Breast epithelium (tissue), 4 donors: Measurements from ENCODE around the gene CBFA2T2. TPM values are rescaled to one million over a fixed set of nuclear protein-coding genes. Genes with fewer than 3 reads are reported as not detected.

Experiments used
- DNase-seq, 2 donors: peaks; one replicate each; pipeline ENCODE4 v3.0.0-alpha.2; 2019; ENCODE audit warnings: low spot score in 2 of 2
- H3K27ac ChIP-seq, 2 donors: fragments of 200-600 bp; sonication (generic) in 1 of 2; one replicate each; pipeline ENCODE4 v1.5.1; 2016 to 2019; ENCODE audit warnings: mild to moderate bottlenecking in 1 of 2
- H3K27me3 ChIP-seq, 2 donors: fragments of 200-600 bp; sonication (generic) in 1 of 2; one replicate each; pipeline versions ENCODE4 v1.5.1 to v1.6.0; 2017 to 2019; ENCODE audit warnings: control low read depth in 1 of 2, mild to moderate bottlenecking in 1 of 2
- H3K36me3 ChIP-seq: fragments of 200-600 bp; one replicate; pipeline ENCODE4 v1.5.1; 2019
- H3K4me1 ChIP-seq, 2 donors: fragments of 200-600 bp; sonication (generic); one replicate each; pipeline ENCODE4 v1.5.1; 2016 to 2019; ENCODE audit warnings: control low read depth in 1 of 2
- H3K4me3 ChIP-seq, 3 donors: fragments of 200-600 bp; sonication (generic); 1 replicate in 2 of 3; 2 replicates in 1 of 3; pipeline ENCODE4 v1.5.1; 2016 to 2019; ENCODE audit warnings: mild to moderate bottlenecking in 3 of 3, moderate library complexity in 2 of 3
- H3K9me3 ChIP-seq, 2 donors: fragments of 200-600 bp; sonication (generic) in 1 of 2; one replicate each; pipeline ENCODE4 v1.5.1; 2016 to 2019; ENCODE audit warnings: control low read depth in 1 of 2
- CTCF ChIP-seq, 3 donors: fragments of 450-650 bp; IDR thresholded peaks; one replicate each; pipeline ENCODE4 v1.5.1; 2016 to 2017; ENCODE audit warnings: antibody characterized with exemption in 3 of 3, mild to moderate bottlenecking in 3 of 3, moderate library complexity in 3 of 3
- POLR2A ChIP-seq: fragments of 450-650 bp; IDR thresholded peaks from one replicate; pipeline ENCODE4 v1.6.1; 2016; ENCODE audit warnings: antibody characterized with exemption, mild to moderate bottlenecking, moderate library complexity
- POLR2AphosphoS5 ChIP-seq, 3 donors: sonication (generic); formaldehyde crosslinking; IDR thresholded peaks; one replicate each; pipeline ENCODE4 v1.6.1; 2017; ENCODE audit warnings: antibody characterized with exemption in 3 of 3
- intact Hi-C: fragments of 100-400 bp; cut with DNase I; formaldehyde crosslinking; loops from one replicate; pipeline ENCODE4 v1.15.1; 2023; ENCODE audit warnings: low total_unique reads
- total RNA-seq, 3 donors: library from RNA; depleted of rRNA; stranded (reverse); fragments of >200 nt; gene quantifications; one replicate each; pipeline ENCODE4 v1.1.0, GENCODE V29; 2016

The CBFA2T2 gene
- total RNA-seq, 3 donors from 2014 or later = 10.9 to 20.9 (median 17.0) TPM

GRCh38 chr20:33666293-33667244, 176.7 kb downstream of the CBFA2T2 start, which contains the start of gene ACTL10:
TSS of gene ACTL10 (plus strand) at chr20:33666943. CDS start at chr20:33667498, 555 bp downstream.
- no peaks in the 10 kb centered on the region for H3K27me3 ChIP-seq
- H3K9me3 ChIP-seq = no peaks in the 10 kb centered on the region
- peak within 1 kb of the TSS; percentile 57 to 76 (median 70) for H3K4me3 ChIP-seq
- H3K4me1 ChIP-seq = peaks cover 0 to 5% of the 10 kb centered on the region in 2 donors
- peak; percentile 96 to 97 for DNase-seq
- peak in 2 of 3 donors; percentile 6 to 32 for TF ChIP-seq CTCF (IDR thresholded peaks at IDR 0.05)
- TF ChIP-seq POLR2A = no peak
- peak in 1 of 3 donors; percentile 80 for TF ChIP-seq POLR2AphosphoS5 (IDR thresholded peaks at IDR 0.05)
- no peaks in the 10 kb centered on the region for H3K36me3 ChIP-seq
- H3K27ac ChIP-seq = peak within 1 kb of the TSS; percentile 94 to 95
- intact Hi-C loops = no loop called here

- H3K27me3 ChIP-seq = no peaks in the 10 kb centered on the region
- intact Hi-C loops = no loop called here
- peaks cover 0 to 5% of the 10 kb centered on the region in 2 donors for H3K4me1 ChIP-seq
- peak in 1 of 2 donors; percentile 69 for DNase-seq
- H3K4me3 ChIP-seq = peak overlapping the region; percentile 57 to 76 (median 70)
- H3K27ac ChIP-seq = peak overlapping the region; percentile 94 to 95
- H3K36me3 ChIP-seq = no peaks in the 10 kb centered on the region
- TF ChIP-seq CTCF (IDR thresholded peaks at IDR 0.05) (no peak), POLR2AphosphoS5 (IDR thresholded peaks at IDR 0.05) (no peak), POLR2A (no peak)
- H3K9me3 ChIP-seq = no peaks in the 10 kb centered on the region
Measured at GRCh38 chr20:33667245-33667675, 177.4 kb downstream of the CBFA2T2 start.

GRCh38 chr20:33667676-33668465, 178.0 kb downstream of the CBFA2T2 start:
- peak; percentile 26 to 50 (median 37) for TF ChIP-seq POLR2AphosphoS5 (IDR thresholded peaks at IDR 0.05)
- TF ChIP-seq POLR2A = no peak
- TF ChIP-seq CTCF (IDR thresholded peaks at IDR 0.05) = peak; percentile 50 to 93 (median 85)
- intact Hi-C loops = no loop called here
- Histone ChIP-seq H3K4me1 (peaks cover 0 to 5% of the 10 kb centered on the region in 2 donors), H3K36me3 (no peaks in the 10 kb centered on the region), H3K4me3 (peak overlapping the region; percentile 57 to 76 (median 70)), H3K27me3 (no peaks in the 10 kb centered on the region), H3K27ac (peak overlapping the region; percentile 94 to 95), H3K9me3 (no peaks in the 10 kb centered on the region)
- DNase-seq = peak; percentile 68 to 81

- Histone ChIP-seq H3K27ac (peak overlapping the region in 1 of 2 donors; percentile 94), H3K4me3 (no peak overlapping the region), H3K36me3 (no peaks in the 10 kb centered on the region), H3K27me3 (no peaks in the 10 kb centered on the region), H3K4me1 (peaks cover 0 to 3% of the 10 kb centered on the region in 2 donors), H3K9me3 (no peaks in the 10 kb centered on the region)
- TF ChIP-seq CTCF (IDR thresholded peaks at IDR 0.05) (no peak), POLR2A (no peak), POLR2AphosphoS5 (IDR thresholded peaks at IDR 0.05) (no peak)
- DNase-seq = no peak
- intact Hi-C loops = no loop called here
Measured at GRCh38 chr20:33668466-33669155, 178.7 kb downstream of the CBFA2T2 start.
